NCI-H1930 (cell line): ENCODE results near the gene RNF167.
"Not testable (repeated sequence)": the region's sequence is repeated elsewhere in the genome, so short reads cannot be mapped to it uniquely, and the experiment has no call there.

Experiments
- DNase-seq, 2 experiments: peaks; one replicate each; lab custom pipeline; 2025; lab: John Stamatoyannopoulos, UW

Gene RNF167

DNA sequence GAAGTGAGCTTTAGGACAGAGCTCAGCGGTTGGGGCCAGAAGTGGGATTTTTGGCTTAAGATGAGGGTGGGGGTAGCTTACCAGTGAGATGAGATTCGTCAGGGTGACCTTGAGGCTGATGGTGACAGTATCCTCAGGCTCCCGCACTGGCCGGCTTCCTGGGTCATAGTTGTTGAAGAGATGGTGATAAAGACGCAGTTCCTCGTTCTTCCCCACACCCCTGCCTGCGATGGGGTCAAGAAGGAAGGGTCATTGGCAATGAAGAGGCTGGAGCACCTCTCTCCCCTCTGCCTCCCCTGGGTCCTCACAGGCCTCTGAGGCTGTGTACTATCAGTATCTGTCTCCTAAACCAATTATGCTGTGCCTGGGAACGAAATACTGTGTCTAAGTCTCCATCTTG, 37.5 kb upstream of the RNF167 start:
- no peak for DNase-seq

DNA sequence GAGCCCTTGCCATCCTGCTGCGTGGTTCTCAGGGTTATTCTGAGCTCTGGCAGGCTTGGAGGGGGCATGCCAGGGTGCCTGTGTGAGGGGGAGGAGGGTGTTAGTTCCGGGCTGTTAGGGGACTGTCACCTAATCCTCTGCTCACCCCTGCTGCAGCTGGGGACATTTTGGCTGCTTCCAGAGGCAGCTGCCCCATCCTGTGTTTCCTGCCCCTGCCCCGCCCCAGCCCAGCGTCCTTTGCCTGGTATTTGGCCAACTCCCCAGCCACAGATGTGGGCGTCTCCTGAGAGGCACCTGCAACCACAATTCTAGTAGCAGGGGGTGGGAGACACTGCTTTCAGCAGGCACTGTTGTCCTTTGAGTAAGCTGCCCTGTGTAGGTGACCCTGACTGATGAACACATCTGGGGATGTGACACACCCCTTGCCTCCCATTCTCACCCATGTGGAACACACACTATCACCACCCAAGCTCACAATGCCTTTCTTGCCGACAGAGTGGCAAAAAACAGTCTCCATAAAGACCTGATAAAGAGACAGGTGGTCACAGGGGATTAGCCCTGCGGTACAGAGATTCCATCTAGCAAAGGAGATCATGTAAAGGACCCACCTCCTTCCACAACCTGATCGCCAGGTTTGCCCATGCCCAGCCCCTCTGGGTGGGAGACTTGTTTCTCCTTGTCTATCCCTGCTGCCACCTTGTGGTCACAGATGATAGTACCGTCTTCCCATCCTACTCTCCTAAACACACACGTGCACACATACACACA, 36.8 kb upstream of the RNF167 start, which contains the start of gene CHRNE:
CHRNE (minus strand) TSS at position 48 of the 768 bp plus-strand sequence; CDS start at position 13, 35 bp downstream.
- DNase-seq: peak; percentile 67 to 74

DNA sequence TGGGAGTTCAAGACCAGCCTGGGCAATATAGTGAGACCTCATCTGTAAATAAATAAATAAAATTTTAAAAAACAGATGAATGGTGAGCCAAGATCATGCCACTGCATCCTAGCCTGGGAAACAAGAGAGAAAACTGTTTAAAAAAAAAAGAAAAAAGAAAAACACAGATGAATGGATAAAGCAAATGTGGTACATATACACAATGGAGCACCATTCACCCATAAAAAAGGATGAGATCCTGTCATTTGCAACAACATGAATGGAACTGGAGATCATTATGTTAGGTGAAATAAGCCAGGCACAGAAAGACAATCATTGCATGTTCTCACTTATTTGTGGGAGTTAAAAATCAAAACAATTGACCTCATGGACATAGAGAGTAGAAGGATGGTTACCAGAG, 33.4 kb upstream of the RNF167 start:
- not testable (repeated sequence) for DNase-seq

DNA sequence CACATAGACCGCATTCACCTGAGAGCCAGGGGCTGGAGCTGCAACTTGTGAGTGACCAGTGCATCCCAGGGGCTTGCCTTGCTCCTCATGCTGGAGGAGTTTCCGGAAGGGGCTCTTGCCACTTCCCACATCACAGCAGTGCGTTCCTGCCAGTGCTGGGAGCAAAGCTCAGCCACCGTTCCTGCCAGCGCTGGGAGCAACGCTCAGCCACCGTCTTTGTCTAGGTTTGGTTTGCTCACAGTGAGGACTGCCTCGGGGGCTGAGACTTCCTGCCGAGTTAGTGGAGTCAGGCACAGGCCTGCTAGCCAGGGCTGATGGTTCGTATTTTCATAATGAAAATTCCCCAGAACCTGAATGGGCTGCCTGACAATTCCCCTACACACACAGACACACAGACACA, 31.8 kb upstream of the RNF167 start:
- no peak for DNase-seq

DNA sequence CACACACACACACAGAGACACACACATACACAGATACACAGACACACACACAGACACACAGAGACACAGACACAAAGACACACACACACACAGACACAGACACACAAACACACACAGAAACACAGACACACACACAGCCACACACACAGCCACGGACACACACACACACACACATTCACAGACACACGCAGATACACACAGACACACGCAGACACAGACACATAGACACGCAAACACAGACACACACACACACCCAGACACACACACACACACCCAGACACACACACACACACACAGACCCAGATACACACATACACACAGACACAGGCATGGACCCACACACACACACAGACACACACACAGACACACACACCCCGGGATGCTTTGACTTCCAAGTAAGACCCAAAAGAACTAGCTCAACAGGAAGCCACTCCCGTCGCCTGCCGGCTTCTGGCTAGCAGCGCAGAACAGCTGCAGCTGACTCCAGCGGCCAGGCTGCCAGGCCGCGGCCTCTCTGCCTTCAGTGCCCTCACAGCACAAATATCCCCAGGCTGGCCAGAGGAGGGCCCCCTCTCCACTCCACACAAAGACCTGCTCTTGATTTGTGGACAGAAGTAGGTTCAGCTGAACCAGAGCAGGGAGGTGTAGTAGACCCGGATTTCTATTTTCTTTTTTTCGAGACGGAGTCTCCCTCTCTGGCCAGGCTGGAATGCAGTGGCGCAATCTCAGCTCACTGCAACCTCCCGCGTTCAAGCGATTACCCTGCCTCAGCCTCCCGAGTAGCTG, 31.2 kb upstream of the RNF167 start:
- peak; percentile 40 to 45 for DNase-seq

DNA sequence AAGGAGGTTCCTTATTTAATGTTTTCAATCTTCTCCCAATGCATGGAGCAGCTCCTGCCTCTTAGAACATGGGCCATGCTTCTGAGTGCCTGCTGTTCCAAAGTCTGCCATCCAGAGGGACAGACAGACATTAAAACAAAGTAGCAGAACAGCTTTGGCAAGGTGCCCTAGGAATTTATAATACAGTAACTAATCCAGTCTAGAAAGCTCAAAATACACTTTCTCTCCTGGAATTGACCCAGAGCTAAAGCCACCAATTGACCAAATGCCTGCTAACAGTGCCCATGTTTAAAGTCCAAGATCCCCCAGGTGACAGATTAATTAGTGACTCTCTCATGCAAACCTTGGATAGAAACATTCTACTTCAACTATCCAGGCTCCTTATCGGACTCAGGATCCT, 26.1 kb upstream of the RNF167 start:
- DNase-seq: no peak

DNA sequence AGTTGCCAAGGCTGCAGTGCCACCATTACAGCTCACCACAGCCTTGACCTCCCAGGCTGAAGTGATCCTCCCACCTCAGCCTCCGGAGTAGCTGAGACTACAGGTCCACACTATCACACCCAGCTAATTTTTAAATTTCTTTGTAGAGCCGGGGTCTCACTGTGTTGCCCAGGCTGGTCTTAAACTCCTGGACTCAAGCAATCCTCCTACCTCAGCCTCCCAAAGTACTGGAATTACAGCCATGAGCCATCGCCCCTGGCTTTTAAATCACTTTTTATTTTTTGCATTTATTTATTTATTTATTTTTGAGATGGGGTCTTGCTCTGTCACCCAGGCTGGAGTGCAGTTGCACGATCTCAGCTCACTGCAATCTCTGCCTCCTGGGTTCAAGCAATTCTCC, 25.5 kb upstream of the RNF167 start:
- not testable (repeated sequence) for DNase-seq

DNA sequence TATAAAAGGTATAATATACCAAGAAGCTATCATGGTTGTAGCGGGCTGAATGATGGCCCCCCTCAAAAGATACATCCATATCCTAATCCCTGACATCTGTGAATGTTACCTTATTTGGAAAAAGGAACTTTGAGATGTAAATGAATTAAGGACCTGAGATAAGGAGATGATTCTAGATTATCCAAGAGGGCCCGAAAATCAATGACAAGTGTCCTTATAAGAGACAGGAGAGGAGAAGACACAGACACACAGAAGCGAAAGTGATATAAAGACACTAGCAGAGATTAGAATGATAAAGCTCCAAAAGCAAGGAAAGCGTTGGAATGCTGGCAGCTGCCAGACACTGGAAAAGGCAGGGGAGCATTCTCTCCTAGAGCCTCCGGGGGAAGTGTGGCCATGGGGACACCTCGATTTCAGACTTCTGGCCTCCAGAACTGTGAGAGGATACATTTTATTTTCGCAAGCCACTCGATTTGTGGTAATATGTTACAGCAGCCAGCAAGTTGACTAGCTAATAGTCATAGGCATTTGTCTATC, 20.5 kb upstream of the RNF167 start:
- DNase-seq: no peak

DNA sequence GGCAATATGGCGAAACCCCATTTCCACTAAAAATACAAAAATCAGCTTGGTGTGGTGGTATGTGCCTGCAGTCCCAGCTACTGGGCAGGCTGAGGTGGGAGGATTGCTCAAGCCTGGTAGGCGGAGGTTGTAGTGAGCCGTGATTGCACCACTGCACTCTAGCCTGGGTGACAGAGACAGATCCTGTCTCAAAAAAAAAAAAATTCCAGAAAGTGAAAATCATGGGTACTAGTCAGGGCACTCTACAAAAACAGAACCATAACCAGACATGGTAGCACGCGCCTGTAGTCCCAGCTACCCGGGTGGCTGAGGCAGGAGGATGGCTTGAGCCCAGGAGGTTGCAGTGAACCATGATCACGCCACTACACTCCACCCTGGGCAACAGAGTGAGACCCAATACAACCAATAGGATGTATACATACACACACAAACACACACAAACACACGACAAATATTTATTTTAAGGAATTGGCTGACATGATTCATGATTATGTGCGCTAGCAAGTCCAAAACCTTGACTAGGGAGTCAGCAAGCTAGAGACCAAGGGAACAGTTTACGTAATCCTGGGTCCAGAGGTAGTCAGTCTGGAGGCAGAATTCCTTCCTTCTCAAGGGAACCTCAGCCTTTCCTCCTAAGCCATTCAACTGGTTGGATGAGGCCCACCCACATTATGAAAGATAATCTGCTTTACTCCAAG, 19.6 kb upstream of the RNF167 start:
- no peak for DNase-seq

DNA sequence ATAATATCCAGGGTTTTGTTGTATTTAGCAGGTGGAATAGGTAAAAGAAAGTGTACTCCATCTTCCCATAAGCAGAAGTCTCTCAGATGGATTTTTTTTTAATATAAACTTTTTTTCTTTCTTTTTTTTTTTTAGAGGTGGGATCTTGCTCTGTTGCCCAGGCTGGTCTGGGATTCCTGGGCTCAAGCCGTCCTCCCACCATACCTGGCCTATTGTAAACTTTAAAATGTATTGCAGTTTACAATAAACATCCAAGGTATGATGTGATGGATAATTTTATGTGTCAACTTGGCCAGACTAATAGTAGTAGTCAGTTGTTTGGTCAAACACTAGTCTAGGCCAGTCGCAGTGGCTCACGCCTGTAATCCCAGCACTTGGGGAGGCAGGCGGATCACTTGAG, 18.7 kb upstream of the RNF167 start:
- DNase-seq: no peak

DNA sequence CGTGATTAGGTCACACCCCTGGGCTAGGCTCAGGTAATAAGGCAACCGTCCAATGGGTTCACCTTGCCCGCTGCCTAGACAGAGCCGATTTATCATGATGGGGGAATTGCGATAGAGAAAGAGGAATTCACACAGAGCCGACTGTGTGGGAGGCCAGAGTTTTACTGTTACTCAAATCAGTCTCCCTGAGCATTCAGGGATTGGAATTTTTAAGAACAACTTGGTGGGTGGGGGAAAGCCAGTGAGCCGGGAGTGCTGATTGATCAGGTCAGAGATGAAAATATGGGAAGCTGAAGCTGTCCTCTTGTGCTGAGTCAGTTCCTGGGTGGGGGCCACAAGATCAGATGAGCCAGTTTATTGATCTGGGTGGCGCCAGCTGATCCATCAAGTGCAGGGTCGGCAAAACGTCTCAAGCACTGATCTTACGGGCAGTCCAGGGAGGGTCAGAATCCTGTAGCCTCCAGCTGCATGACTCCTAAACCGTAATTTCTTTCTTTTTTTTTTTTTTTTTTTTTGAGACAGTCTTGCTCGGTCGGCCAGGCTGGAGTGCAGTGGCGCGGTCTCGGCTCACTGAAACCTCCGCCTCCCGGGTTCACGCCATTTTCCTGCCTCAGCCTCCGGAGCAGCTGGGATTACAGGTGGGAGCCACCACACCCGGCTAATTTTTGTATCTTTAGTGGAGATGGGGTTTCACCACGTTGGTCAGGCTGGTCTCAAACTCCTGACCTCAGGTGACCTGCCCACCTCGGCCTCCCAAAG, 13.3 kb upstream of the RNF167 start:
- not testable (repeated sequence) for DNase-seq

DNA sequence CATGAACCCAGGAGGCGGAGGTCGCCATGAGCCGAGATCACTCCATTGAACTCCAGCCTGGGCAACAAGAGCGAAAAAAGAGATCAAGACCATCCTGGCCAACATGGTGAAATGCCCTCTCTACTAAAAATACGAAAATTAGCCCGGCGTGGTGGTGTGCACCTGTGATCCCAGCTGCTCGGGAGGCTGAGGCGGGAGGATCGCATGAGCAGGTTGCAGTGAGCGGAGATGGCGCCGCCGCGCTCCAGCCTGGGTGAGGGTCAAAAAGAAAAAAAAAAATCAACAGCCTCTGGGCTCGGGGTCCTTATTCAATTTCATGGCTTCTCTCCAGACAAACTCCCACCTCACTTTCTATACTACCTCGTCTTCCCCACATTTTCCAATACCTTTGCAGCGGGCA, 11.2 kb upstream of the RNF167 start:
- DNase-seq: no peak

DNA sequence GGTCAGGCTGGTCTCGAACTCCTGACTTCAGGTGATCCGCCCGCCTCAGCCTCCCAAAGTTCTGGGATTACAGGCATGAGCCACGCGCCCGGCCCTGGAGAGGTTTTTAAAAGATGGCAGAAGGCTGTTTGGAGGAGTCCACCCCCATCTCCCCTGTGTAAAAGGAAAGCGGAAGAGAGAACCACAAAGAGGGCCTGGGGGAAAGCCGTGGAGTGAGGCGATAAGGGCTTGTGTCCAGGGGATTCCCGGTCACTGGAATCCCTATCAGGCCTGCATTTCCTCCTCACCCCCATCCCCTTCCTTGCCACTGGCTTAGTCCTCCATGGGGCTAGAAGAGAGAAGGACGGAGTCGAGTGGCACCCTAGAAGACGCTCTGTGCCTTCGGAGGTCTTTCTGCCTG, 8.1 kb upstream of the RNF167 start, which contains the start of gene GP1BA:
GP1BA (plus strand) TSS at position 315 of the 400 bp plus-strand sequence. CDS start 328 bp downstream, outside the sequence.
- DNase-seq: no peak

DNA sequence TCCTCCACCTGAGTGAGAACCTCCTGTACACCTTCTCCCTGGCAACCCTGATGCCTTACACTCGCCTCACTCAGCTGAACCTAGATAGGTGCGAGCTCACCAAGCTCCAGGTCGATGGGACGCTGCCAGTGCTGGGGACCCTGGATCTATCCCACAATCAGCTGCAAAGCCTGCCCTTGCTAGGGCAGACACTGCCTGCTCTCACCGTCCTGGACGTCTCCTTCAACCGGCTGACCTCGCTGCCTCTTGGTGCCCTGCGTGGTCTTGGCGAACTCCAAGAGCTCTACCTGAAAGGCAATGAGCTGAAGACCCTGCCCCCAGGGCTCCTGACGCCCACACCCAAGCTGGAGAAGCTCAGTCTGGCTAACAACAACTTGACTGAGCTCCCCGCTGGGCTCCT, 7.3 kb upstream of the RNF167 start:
- DNase-seq: no peak

DNA sequence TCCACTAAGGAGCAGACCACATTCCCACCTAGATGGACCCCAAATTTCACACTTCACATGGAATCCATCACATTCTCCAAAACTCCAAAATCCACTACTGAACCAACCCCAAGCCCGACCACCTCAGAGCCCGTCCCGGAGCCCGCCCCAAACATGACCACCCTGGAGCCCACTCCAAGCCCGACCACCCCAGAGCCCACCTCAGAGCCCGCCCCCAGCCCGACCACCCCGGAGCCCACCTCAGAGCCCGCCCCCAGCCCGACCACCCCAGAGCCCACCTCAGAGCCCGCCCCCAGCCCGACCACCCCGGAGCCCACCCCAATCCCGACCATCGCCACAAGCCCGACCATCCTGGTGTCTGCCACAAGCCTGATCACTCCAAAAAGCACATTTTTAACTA, 6.4 kb upstream of the RNF167 start:
- no peak for DNase-seq

DNA sequence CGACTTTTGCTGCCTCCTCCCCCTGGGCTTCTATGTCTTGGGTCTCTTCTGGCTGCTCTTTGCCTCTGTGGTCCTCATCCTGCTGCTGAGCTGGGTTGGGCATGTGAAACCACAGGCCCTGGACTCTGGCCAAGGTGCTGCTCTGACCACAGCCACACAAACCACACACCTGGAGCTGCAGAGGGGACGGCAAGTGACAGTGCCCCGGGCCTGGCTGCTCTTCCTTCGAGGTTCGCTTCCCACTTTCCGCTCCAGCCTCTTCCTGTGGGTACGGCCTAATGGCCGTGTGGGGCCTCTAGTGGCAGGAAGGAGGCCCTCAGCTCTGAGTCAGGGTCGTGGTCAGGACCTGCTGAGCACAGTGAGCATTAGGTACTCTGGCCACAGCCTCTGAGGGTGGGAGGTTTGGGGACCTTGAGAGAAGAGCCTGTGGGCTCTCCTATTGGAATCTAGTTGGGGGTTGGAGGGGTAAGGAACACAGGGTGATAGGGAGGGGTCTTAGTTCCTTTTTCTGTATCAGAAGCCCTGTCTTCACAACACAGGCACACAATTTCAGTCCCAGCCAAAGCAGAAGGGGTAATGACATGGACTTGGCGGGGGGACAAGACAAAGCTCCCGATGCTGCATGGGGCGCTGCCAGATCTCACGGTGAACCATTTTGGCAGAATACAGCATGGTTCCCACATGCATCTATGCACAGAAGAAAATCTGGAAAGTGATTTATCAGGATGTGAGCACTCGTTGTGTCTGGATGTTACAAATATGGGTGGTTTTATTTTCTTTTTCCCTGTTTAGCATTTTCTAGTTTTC, 5.7 kb upstream of the RNF167 start:
- no peak for DNase-seq

DNA sequence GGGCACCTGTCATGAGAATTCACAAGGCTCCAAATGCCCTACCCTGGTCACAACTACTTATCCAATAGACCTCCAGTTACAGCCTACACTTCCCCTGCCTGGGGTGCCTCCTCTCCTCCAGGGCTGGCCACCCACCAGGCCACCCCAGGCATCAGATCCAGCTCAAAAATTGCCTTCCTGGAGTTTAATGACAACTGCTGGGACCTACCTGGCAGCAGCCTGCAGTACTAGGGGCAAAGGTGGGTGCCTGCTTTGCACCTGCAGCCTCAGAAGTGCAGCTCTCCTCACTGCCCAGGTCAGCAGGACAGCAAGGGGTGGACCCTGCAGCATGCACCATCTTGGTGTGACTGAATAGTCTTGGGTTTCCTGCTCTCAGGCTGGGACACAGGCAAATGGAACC, 4.4 kb upstream of the RNF167 start:
- DNase-seq: no peak

DNA sequence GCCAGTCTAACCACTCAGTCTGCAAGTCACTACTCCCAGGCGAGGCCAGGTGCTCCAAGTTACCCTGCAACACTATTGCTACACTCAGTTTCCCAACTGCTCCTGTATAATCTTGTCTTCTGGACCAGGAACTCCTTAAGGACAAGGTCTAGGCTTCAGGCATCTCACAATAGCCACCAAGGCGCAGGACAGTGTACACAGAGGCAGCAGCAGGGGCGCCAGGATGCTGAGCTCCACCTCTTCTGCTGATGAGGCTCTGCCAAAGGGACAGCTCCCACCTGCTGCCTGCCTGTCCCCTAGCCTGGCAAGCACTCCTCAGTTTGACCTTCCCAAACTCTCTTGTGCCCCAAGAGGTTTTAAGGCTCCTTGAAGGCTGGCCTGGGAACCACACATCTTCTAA, 3.6 kb upstream of the RNF167 start:
- DNase-seq: no peak

DNA sequence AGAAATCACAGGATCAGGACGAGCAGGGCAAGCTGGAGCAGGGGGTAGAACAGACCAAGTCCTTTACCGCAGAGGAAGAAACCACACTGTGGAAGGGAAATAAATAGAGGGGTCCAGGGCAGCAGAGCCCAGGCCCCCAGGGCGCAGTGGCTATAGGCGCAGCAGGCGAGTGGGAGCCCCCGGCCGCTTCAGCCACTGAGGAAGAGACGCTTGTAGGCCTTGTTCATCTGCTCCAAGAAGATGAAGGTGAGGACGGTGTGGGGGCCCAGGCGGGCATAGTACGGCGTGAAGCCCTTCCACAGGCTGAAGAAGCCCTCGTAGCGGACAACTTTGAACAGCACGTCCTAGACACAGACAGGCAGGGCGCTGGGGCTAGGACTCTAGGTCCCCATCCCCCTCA, 2.5 kb upstream of the RNF167 start:
- no peak for DNase-seq

DNA sequence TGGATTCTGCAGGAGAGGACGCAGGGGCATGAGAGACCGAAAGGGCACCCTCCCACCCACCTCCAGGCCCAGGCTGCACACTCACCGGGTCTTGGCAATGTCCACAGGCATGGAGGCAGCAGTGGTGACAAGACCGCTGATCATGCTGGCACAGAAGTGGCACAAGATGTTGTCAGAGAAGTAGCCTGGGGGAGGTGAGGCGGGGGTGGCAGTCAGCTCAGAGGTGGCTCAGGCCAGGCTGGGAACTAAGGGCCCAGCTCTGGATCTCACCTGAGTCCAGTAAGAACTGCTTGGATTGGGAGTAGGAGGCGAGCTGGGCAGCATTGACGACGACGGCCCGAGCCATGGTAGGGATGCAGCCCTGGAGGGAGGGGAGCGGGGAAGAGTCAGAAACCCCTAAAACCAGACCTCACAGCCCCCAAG, 2.0 kb upstream of the RNF167 start:
- DNase-seq: no peak
